Measurements from ENCODE around the gene GLOD5. TPM values are rescaled to one million over a fixed set of nuclear protein-coding genes. Genes with fewer than 3 reads are reported as not detected.

Gene GLOD5
- polyA plus RNA-seq, 1 donor from 2014 or later = not detected

DNA sequence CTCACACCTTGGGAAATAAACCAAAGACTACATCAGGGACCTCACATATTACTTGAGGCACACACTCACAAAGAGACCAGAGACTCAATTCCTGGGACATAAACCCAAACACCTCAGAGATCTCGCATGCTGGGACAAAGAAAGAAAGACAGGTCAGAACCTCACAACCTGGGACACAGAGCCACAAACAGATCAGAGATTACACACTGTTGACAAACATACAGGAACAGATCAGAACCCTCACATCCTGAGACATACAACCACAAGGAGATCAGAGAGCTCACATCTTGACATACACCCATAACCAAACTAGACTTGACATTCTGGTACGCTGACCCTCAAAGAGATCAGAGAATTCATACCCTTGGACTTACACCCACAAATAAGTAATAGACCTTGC, 47.7 kb upstream of the GLOD5 start:
- Histone ChIP-seq H3F3A (ENCODE audit: insufficient read depth, low read length, poor library complexity, severe bottlenecking) (no peaks in the 10 kb centered on the region), H3K27ac (ENCODE audit: low read length) (no peak overlapping the region), H3K4me3 (ENCODE audit: low read length) (no peak overlapping the region), H3K9ac (ENCODE audit: low read length) (no peak overlapping the region), H3K9me2 (ENCODE audit: insufficient read depth, low read length) (no peaks in the 10 kb centered on the region), H3K79me2 (replicated peaks; ENCODE audit: insufficient read depth, low read length) (no peaks in the 10 kb centered on the region), H3K9me3 (ENCODE audit: low read length) (no peaks in the 10 kb centered on the region), H3K36me3 (ENCODE audit: insufficient read depth, low read length) (no peaks in the 10 kb centered on the region), H3K4me2 (ENCODE audit: low read length) (no peak overlapping the region), H3K27me3 (ENCODE audit: insufficient read depth, low read depth, low read length) (no peaks in the 10 kb centered on the region), H4K20me1 (ENCODE audit: insufficient read depth) (no peaks in the 10 kb centered on the region), H2AFZ (ENCODE audit: low read depth, low read length) (no peak overlapping the region)
- TF ChIP-seq POLR2AphosphoS5 (IDR thresholded peaks at IDR 0.05) (no peak), SMC3 (conservative IDR thresholded peaks at IDR 0.05; ENCODE audit: poor library complexity) (no peak), EZH2 (IDR thresholded peaks at IDR 0.05; ENCODE audit: borderline replicate concordance, insufficient read depth, low read length, poor library complexity, severe bottlenecking) (no peak), EP300 (conservative IDR thresholded peaks at IDR 0.05; ENCODE audit: poor library complexity, severe bottlenecking) (no peak), RAD21 (conservative IDR thresholded peaks at IDR 0.05) (no peak), MXI1 (conservative IDR thresholded peaks at IDR 0.05; ENCODE audit: poor library complexity, severe bottlenecking) (no peak), TAF1 (IDR thresholded peaks at IDR 0.05; ENCODE audit: low read depth) (no peak)
- TF ChIP-seq, protein P1, sequence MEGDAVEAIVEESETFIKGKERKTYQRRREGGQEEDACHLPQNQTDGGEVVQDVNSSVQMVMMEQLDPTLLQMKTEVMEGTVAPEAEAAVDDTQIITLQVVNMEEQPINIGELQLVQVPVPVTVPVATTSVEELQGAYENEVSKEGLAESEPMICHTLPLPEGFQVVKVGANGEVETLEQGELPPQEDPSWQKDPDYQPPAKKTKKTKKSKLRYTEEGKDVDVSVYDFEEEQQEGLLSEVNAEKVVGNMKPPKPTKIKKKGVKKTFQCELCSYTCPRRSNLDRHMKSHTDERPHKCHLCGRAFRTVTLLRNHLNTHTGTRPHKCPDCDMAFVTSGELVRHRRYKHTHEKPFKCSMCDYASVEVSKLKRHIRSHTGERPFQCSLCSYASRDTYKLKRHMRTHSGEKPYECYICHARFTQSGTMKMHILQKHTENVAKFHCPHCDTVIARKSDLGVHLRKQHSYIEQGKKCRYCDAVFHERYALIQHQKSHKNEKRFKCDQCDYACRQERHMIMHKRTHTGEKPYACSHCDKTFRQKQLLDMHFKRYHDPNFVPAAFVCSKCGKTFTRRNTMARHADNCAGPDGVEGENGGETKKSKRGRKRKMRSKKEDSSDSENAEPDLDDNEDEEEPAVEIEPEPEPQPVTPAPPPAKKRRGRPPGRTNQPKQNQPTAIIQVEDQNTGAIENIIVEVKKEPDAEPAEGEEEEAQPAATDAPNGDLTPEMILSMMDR (IDR thresholded peaks at IDR 0.05; ENCODE audit: poor library complexity, severe bottlenecking) = no peak
- TF ChIP-seq, protein P2, sequence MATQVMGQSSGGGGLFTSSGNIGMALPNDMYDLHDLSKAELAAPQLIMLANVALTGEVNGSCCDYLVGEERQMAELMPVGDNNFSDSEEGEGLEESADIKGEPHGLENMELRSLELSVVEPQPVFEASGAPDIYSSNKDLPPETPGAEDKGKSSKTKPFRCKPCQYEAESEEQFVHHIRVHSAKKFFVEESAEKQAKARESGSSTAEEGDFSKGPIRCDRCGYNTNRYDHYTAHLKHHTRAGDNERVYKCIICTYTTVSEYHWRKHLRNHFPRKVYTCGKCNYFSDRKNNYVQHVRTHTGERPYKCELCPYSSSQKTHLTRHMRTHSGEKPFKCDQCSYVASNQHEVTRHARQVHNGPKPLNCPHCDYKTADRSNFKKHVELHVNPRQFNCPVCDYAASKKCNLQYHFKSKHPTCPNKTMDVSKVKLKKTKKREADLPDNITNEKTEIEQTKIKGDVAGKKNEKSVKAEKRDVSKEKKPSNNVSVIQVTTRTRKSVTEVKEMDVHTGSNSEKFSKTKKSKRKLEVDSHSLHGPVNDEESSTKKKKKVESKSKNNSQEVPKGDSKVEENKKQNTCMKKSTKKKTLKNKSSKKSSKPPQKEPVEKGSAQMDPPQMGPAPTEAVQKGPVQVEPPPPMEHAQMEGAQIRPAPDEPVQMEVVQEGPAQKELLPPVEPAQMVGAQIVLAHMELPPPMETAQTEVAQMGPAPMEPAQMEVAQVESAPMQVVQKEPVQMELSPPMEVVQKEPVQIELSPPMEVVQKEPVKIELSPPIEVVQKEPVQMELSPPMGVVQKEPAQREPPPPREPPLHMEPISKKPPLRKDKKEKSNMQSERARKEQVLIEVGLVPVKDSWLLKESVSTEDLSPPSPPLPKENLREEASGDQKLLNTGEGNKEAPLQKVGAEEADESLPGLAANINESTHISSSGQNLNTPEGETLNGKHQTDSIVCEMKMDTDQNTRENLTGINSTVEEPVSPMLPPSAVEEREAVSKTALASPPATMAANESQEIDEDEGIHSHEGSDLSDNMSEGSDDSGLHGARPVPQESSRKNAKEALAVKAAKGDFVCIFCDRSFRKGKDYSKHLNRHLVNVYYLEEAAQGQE (IDR thresholded peaks at IDR 0.05; ENCODE audit: borderline replicate concordance) = no peak

DNA sequence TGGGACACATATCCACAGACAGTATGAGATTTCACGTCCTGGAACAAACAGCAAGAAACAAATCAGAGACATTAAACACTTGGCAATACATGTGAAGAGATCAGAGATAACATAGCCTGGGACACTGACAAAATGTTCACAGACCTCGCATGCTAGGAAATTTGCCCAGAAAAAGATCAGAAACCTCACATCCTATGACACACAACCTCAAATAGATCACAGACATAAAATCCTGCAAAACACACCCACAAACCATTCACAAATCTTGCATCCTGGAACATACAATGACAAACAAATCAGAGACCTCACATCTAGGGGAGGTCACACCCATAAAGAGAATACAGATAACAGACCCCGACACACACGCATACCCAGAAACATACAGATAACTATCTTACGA, 47.0 kb upstream of the GLOD5 start:
- Histone ChIP-seq H4K20me1 (ENCODE audit: insufficient read depth) (no peaks in the 10 kb centered on the region), H3K9me2 (ENCODE audit: insufficient read depth, low read length) (no peaks in the 10 kb centered on the region), H3K4me2 (ENCODE audit: low read length) (no peak overlapping the region), H3K4me3 (ENCODE audit: low read length) (no peak overlapping the region), H3K79me2 (replicated peaks; ENCODE audit: insufficient read depth, low read length) (no peaks in the 10 kb centered on the region), H3F3A (ENCODE audit: insufficient read depth, low read length, poor library complexity, severe bottlenecking) (no peaks in the 10 kb centered on the region), H3K27me3 (ENCODE audit: insufficient read depth, low read depth, low read length) (no peaks in the 10 kb centered on the region), H3K27ac (ENCODE audit: low read length) (no peak overlapping the region), H3K9me3 (ENCODE audit: low read length) (no peaks in the 10 kb centered on the region), H2AFZ (ENCODE audit: low read depth, low read length) (no peak overlapping the region), H3K9ac (ENCODE audit: low read length) (no peak overlapping the region), H3K36me3 (ENCODE audit: insufficient read depth, low read length) (no peaks in the 10 kb centered on the region)
- TF ChIP-seq SMC3 (conservative IDR thresholded peaks at IDR 0.05; ENCODE audit: poor library complexity) (no peak), TAF1 (IDR thresholded peaks at IDR 0.05; ENCODE audit: low read depth) (no peak), RAD21 (conservative IDR thresholded peaks at IDR 0.05) (no peak), EZH2 (IDR thresholded peaks at IDR 0.05; ENCODE audit: borderline replicate concordance, insufficient read depth, low read length, poor library complexity, severe bottlenecking) (no peak), EP300 (conservative IDR thresholded peaks at IDR 0.05; ENCODE audit: poor library complexity, severe bottlenecking) (no peak), MXI1 (conservative IDR thresholded peaks at IDR 0.05; ENCODE audit: poor library complexity, severe bottlenecking) (no peak)

All from neural cell (in vitro differentiated cells).